C4-2B (cell line): Measurements from ENCODE around the gene PCDHGA1.

Experiments used
- H3K27ac ChIP-seq: fragments of 450-650 bp; 2 replicates; pipeline ENCODE4 v1.5.1; 2017
- ZFX ChIP-seq: fragments of 450-650 bp; IDR thresholded peaks from 2 replicates; pipeline ENCODE4 v1.6.1; 2017
- TF ChIP-seq, protein P1 (sequence below): fragments of 450-650 bp; conservative IDR thresholded peaks from 2 replicates; pipeline ENCODE4 v1.5.1; 2017; ENCODE audit warnings: mild to moderate bottlenecking

PCDHGA1 gene

DNA sequence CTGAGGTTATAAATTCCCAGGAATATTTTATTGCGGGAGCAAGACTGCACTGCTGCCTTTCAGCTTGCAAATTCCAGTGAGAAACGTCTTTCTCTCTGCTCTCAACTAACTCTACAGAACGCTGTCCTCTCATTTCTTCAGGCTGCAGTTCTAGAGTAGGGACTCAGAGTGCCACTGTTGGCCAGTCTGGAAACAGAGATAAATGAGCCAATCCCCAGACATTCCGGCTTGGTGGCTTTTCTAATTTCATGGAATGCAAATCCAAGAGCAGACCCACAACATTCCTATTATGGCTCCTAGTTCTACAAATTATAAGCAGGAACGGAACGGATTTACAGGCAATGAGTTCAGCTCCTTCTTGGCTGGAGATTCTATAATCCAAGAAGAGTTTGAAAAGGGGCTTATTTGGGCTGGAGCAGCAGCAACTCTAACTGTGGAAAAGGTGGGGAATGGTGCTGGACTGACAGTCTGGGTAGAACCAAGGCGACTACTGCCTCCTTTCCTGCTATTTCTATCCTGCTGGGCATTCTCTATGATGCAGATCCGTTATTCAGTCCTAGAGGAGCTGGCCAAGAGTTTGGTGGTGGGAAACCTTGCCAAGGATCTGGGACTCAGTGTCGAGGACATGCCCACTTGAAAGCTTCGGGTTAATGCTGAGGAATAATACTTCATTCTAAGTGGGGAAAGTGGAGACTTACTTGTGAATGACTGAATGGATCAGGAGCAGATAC is 109.3 kb downstream of the PCDHGA1 start:
- no peak overlapping the region for H3K27ac ChIP-seq
- TF ChIP-seq, protein P1, sequence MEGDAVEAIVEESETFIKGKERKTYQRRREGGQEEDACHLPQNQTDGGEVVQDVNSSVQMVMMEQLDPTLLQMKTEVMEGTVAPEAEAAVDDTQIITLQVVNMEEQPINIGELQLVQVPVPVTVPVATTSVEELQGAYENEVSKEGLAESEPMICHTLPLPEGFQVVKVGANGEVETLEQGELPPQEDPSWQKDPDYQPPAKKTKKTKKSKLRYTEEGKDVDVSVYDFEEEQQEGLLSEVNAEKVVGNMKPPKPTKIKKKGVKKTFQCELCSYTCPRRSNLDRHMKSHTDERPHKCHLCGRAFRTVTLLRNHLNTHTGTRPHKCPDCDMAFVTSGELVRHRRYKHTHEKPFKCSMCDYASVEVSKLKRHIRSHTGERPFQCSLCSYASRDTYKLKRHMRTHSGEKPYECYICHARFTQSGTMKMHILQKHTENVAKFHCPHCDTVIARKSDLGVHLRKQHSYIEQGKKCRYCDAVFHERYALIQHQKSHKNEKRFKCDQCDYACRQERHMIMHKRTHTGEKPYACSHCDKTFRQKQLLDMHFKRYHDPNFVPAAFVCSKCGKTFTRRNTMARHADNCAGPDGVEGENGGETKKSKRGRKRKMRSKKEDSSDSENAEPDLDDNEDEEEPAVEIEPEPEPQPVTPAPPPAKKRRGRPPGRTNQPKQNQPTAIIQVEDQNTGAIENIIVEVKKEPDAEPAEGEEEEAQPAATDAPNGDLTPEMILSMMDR: no peak
- TF ChIP-seq ZFX: no peak

DNA sequence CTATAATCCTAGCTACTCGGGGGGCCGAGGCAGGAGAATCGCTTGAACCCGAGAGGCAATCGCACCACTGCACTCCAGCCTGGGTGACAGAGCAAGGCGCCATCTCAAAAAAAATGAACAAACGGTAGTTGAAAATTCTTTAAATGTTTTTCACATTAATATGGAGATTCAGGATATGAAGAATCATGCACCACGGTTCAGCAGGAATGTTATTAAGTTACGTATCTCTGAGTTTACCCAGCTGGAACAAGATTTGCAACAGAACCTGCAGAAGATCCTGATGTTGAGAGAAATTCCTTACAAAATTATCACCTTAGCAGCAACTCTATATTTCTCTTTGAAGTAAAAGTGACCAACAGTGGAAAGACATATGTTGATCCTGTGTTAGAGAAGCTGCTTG is 110.0 kb downstream of the PCDHGA1 start:
- TF ChIP-seq, protein P1: no peak
- TF ChIP-seq ZFX: no peak

DNA sequence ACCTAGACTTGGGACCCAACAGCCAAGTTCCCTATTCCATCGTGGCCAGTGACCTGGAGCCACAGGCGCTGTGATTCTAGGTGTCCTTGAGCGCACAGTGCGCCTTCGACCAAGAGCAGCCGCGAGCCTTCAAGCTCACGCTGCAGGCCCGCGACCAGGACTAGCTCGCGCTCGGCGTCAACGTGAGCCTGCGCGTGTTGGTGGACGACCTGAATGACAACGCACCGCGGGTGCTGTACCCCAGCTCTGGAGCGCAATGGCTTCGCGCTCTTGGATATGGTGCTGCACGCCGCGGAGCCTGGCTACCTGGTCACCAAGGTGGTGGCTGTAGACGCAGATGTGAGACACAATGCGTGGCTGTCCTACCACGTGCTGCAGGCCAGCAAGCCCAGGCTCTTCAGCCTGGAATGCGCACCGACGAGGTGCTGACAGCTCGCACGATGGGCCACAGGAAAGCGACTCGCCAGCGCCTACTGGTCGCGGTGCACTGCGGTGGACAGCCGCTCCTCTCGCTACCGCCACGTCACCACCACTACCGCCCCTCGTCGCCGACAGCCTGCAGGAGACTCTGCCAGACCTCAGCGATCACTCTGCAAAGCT is 111.4 kb downstream of the PCDHGA1 start:
- no peak for TF ChIP-seq ZFX
- TF ChIP-seq, protein P1: no peak
- no peak overlapping the region for H3K27ac ChIP-seq

More for the DNA sequence above, 110.0 kb downstream of the PCDHGA1 start:
- H3K27ac ChIP-seq: no peak overlapping the region

DNA sequence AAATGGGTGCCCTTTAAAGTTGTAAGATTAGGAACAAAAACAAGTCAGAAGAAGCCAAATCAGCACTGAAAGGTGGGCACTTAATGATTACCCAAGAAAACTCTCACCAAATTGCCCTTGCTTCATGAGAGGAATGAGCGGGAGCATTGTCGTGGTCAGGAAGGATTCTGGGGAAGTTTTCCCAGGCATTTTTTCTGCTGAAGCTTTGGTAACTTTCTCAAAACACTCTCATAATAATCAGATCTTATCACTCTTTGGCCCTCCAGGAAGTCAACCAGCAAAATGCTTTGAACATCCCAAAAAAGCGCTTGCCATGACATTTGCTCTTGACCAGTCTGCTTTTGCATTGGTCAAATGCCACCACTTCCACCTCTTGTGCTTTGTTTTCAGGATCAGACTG is 135.0 kb downstream of the PCDHGA1 start:
- H3K27ac ChIP-seq: no peak overlapping the region
- TF ChIP-seq ZFX: no peak
- TF ChIP-seq, protein P1: no peak

DNA sequence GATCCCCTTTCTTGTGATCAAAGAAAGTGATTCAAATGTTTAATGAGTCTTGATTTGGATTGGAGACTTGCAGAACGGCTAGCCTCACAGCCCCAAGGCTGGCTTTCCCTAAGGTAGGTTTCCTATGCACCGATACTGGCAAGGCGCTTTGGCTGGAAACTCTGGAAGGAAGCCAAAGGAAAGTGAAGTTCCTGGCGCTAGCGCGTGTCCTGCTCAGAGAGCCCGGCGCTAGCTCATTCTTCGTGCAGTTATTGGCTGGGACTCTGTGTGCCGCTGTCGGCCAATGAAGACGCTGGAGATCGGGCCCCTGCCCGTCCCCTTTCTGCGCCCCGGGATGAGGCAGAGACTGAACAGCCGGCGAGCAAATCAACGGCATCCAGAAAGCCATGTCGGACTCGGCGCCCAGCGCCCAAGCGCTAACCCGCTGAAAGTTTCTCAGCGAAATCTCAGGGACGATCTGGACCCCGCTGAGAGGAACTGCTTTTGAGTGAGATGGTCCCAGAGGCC is 145.4 kb downstream of the PCDHGA1 start, which contains the start of gene PCDHGC3:
Gene PCDHGC3 (plus strand): TSS at position 342 of the 507 bp plus-strand sequence. CDS start 151 bp downstream, at position 493.
- H3K27ac ChIP-seq: no peak within 1 kb of the TSS
- TF ChIP-seq, protein P1: peak; percentile 28
- TF ChIP-seq ZFX: no peak

DNA sequence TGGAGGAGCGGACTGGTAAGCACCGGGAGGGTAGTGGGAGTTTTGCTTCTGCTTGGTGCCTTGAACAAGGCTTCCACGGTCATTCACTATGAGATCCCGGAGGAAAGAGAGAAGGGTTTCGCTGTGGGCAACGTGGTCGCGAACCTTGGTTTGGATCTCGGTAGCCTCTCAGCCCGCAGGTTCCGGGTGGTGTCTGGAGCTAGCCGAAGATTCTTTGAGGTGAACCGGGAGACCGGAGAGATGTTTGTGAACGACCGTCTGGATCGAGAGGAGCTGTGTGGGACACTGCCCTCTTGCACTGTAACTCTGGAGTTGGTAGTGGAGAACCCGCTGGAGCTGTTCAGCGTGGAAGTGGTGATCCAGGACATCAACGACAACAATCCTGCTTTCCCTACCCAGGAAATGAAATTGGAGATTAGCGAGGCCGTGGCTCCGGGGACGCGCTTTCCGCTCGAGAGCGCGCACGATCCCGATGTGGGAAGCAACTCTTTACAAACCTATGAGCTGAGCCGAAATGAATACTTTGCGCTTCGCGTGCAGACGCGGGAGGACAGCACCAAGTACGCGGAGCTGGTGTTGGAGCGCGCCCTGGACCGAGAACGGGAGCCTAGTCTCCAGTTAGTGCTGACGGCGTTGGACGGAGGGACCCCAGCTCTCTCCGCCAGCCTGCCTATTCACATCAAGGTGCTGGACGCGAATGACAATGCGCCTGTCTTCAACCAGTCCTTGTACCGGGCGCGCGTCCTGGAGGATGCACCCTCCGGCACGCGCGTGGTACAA is 146.0 kb downstream of the PCDHGA1 start:
- no peak overlapping the region for H3K27ac ChIP-seq
- no peak for TF ChIP-seq ZFX
- TF ChIP-seq, protein P1: no peak
